SK-N-MC (cell line): ENCODE results near the gene PTPRN2.
"Not testable (repeated sequence)": the region's sequence is repeated elsewhere in the genome, so short reads cannot be mapped to it uniquely, and the experiment has no call there.

ENCODE experiments used
- DNase-seq: peaks from one replicate; pipeline ENCODE4 v3.0.0-alpha.2; 2011; ENCODE audit warnings: low read depth, low spot score
- H3K27ac ChIP-seq: fragments of 200-600 bp; sonication (generic); 2 replicates; pipeline ENCODE4 v1.5.1; 2016; ENCODE audit warnings: mixed run types
- H3K36me3 ChIP-seq: fragments of 200-600 bp; sonication (generic); 2 replicates; pipeline ENCODE4 v1.6.1; 2017; ENCODE audit warnings: antibody characterized with exemption, low read length, mixed read lengths; ENCODE audit not compliant: insufficient read depth
- H3K4me3 ChIP-seq: fragments of 200-600 bp; sonication (generic); 2 replicates; pipeline ENCODE4 v1.5.1; 2016
- H3K9ac ChIP-seq: fragments of 200-600 bp; sonication (generic); 2 replicates; pipeline ENCODE4 v1.8.0; 2017; ENCODE audit warnings: mixed run types, mixed read lengths; ENCODE audit not compliant: insufficient read length
- H3K9me3 ChIP-seq: fragments of 200-600 bp; sonication (generic); 2 replicates; pipeline ENCODE4 v1.6.1; 2017; ENCODE audit warnings: low read depth, mild to moderate bottlenecking, antibody characterized with exemption, low read length, moderate library complexity, mixed read lengths
- EZH2 ChIP-seq: fragments of 200-600 bp; sonication (generic); IDR thresholded peaks from one replicate; pipeline ENCODE4 v1.6.1; 2017; ENCODE audit warnings: antibody characterized with exemption
- FOXP2 ChIP-seq: optimal IDR thresholded peaks from 2 replicates; pipeline ENCODE3; 2011; ENCODE audit warnings: mild to moderate bottlenecking, moderate library complexity; ENCODE audit not compliant: insufficient read depth; ENCODE audit errors: extremely low read length, control extremely low read depth
- POLR2AphosphoS5 ChIP-seq: IDR thresholded peaks from 2 replicates; pipeline ENCODE4 v1.6.1; 2012; ENCODE audit warnings: mild to moderate bottlenecking, low read depth, low read length, borderline replicate concordance

Gene PTPRN2

GRCh38 chr7:158536871-158537515, 50.6 kb downstream of the PTPRN2 start:
- Histone ChIP-seq H3K9ac (no peak overlapping the region), H3K4me3 (no peak overlapping the region), H3K36me3 (no peaks in the 10 kb centered on the region), H3K9me3 (no peaks in the 10 kb centered on the region), H3K27ac (no peak overlapping the region)
- no peak for TF ChIP-seq POLR2AphosphoS5
- no peak for DNase-seq

- no peaks in the 10 kb centered on the region for H3K36me3 ChIP-seq
- no peaks in the 10 kb centered on the region for H3K9me3 ChIP-seq
- TF ChIP-seq FOXP2 (no peak), POLR2AphosphoS5 (no peak), EZH2 (no peak)
- no peak for DNase-seq
- H3K9ac ChIP-seq, result no peak overlapping the region
- H3K4me3 ChIP-seq, result no peak overlapping the region
- H3K27ac ChIP-seq, result no peak overlapping the region
Observed at GRCh38 chr7:158535079-158535478, 52.5 kb downstream of the PTPRN2 start.

DNA sequence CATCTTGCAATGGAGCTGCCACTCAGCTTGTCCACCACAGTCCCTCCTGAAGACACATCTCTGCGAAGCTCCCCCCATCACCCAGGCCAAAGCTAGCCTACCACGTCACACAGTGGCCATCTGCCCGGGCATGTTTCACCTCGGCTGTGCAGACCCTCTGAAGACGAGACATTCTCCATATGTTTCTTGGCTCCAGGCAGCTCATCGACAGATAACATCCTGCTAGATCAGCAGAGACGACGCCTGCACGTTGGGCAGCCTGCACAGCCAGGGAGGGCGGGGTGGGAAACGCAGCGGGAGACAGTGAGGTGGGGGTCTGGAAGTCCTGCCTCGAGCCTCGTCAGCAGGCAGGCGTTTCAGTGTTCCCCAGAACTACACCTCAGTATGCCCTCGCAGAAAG, 53.0 kb downstream of the PTPRN2 start:
- no peaks in the 10 kb centered on the region for H3K36me3 ChIP-seq
- DNase-seq, result no peak
- TF ChIP-seq POLR2AphosphoS5, result no peak
- TF ChIP-seq FOXP2, result no peak
- H3K9me3 ChIP-seq, result no peaks in the 10 kb centered on the region
- H3K9ac ChIP-seq, result no peak overlapping the region
- H3K27ac ChIP-seq, result no peak overlapping the region
- H3K4me3 ChIP-seq, result no peak overlapping the region

DNA sequence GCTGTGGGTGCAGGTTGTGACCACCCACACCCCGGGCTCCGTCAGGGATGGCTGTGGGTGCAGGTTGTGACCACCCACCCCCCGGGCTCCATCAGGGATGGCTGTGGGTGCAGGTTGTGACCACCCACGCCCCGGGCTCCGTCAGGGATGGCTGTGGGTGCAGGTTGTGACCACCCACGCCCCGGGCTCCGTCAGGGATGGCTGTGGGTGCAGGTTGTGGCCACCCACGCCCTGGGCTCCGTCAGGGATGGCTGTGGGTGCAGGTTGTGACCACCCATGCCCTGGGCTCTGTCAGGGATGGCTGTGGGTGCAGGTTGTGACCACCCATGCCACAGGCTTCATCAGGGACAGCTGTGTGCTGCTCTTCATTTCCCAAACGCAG, 53.5 kb downstream of the PTPRN2 start:
- not testable (repeated sequence) for H3K27ac ChIP-seq, H3K9me3 ChIP-seq, DNase-seq, H3K36me3 ChIP-seq, H3K4me3 ChIP-seq, H3K9ac ChIP-seq

GRCh38 chr7:158533386-158534133, 54.1 kb downstream of the PTPRN2 start:
- Histone ChIP-seq H3K4me3 (no peak overlapping the region), H3K9ac (no peak overlapping the region), H3K27ac (no peak overlapping the region), H3K36me3 (no peaks in the 10 kb centered on the region), H3K9me3 (no peaks in the 10 kb centered on the region)
- TF ChIP-seq FOXP2, result no peak
- TF ChIP-seq EZH2, result no peak
- TF ChIP-seq POLR2AphosphoS5, result no peak
- DNase-seq, result no peak

GRCh38 chr7:158532093-158532627, 55.5 kb downstream of the PTPRN2 start:
- no peak for DNase-seq
- no peaks in the 10 kb centered on the region for H3K9me3 ChIP-seq
- no peak overlapping the region for H3K27ac ChIP-seq

GRCh38 chr7:158531661-158532060, 56.0 kb downstream of the PTPRN2 start:
- no peak for DNase-seq
- no peak for TF ChIP-seq EZH2
- H3K9ac ChIP-seq, result no peak overlapping the region

More at GRCh38 chr7:158532093-158532627, 55.5 kb downstream of the PTPRN2 start:
- no peak overlapping the region for H3K9ac ChIP-seq
- no peak for TF ChIP-seq EZH2
- TF ChIP-seq POLR2AphosphoS5, result no peak
- TF ChIP-seq FOXP2, result no peak
- H3K36me3 ChIP-seq, result no peaks in the 10 kb centered on the region
- no peak overlapping the region for H3K4me3 ChIP-seq

DNA sequence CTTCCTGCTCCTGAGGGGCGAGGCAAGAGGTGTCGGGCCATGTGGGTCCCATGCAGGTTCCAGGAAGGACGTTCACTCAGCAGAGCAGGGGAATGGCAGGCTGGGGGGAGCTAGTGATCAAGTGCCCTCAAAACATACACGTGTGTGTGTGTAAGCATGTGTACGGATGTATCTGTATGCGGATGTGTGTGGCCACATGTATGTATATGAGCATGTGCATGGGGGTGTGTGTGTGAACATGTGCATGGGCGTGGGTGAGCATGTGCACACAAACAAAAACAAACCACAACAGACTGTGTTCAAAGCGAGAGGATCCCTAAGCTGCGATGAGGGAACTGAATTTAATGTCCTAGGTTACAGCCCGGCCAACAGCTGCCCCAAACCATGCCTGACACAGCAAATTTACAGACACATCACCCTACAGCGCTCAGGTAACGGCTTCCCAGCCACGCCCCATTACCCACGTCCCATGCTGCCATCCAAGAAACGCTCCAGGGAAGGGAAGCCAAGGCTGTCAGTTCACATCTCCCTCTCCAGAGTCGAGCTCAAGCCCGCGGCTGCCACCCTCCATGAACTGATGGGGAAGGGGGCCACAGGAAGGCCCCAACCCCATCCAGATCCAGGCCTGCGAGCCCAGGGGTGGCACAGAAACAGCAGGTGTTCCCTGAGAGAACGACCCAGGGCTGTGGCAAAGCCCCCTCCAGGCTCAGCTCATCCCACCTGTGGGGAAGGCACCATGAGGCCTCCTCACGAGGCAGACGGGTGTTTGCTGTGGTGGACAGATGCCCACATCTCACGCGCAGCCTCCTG, 56.6 kb downstream of the PTPRN2 start:
- Histone ChIP-seq H3K36me3 (no peaks in the 10 kb centered on the region), H3K27ac (no peak overlapping the region), H3K4me3 (no peak overlapping the region), H3K9me3 (no peaks in the 10 kb centered on the region), H3K9ac (no peak overlapping the region)
- no peak for TF ChIP-seq EZH2
- TF ChIP-seq FOXP2, result no peak
- TF ChIP-seq POLR2AphosphoS5, result no peak
- DNase-seq, result no peak

More at GRCh38 chr7:158531661-158532060, 56.0 kb downstream of the PTPRN2 start:
- Histone ChIP-seq H3K9me3 (no peaks in the 10 kb centered on the region), H3K36me3 (no peaks in the 10 kb centered on the region), H3K27ac (no peak overlapping the region), H3K4me3 (no peak overlapping the region)
